ENCODE data around the gene CLMP.

The CLMP gene

DNA sequence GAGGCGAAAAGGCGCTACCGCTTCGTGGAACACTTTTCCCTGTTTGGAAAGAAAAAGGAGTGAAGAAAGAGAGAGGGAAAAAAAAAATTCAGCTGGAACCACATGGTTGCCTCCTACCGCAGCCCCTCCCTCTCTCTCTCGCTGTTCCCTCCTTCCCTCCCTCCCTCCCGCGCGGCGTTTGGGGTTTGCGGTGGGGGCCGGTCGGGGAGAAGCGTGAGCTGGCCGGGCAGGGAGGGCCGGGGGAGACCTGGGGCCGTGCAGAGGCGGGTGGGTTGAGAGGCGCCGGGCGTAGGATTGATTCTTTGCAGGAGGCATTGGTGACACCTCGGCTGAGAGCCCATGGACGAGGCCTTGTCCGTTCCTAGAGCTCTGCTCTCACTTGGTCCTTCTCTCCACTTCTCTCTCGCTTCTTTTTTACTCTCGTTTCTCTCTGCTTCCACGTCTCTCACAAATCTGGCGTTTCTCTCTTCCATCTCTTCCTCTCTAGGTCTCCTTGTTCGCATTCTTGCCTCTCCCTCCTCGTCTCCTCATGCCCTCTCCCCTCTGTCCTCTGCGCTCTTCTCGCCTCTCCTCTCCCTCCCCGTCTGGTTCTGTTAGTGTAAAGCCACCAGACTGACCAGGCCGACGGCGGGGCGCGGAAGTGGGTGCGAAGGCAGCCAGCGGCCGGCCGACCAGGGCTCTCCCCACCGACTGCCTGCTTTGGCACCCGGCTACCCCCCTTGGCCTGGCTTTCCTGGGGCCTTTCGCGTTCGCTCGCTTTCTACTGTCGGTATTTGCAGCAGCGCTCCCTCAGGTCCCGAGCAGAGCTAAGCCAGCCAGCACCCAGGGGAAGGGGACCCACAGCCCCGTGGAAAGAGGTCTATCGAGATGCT is at the start of gene CLMP:
Gene CLMP, minus strand, starts transcription at position 61 of the 872 bp plus-strand sequence. CDS start 308 bp downstream, outside the sequence.
- peak; percentile 68 for DNase-seq (ENCODE audit: low read depth, low spot score)

- no peak for DNase-seq (ENCODE audit: low read depth, low spot score)
Measured at GRCh38 chr11:123241874-123242543, 47.0 kb upstream of the CLMP start.

- no peak for DNase-seq (ENCODE audit: low read depth, low spot score)
Measured at GRCh38 chr11:123241294-123241693, 46.2 kb upstream of the CLMP start.

- DNase-seq (ENCODE audit: low read depth, low spot score) = no peak
Measured at GRCh38 chr11:123239191-123240150, 44.4 kb upstream of the CLMP start.

DNA sequence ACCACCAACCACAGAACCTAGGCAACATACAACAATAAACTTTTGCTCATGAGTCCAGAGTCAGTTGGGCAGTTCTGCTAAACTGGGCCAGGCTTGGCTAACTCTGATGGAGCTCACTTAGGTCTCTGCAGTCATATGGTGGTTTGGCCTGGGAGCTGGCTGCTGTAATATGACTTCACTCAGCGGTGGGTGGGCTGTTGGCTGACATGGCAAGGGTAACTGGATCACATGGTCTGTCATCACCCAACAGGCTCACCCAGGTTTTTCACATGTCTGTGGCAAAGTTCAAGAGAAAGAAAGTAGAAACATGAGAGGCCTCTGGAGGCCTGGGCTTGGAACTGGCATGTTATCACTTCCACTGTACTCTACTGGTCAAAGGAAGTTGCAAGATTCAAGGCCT is 43.2 kb upstream of the CLMP start:
- DNase-seq (ENCODE audit: low read depth, low spot score) = no peak

DNA sequence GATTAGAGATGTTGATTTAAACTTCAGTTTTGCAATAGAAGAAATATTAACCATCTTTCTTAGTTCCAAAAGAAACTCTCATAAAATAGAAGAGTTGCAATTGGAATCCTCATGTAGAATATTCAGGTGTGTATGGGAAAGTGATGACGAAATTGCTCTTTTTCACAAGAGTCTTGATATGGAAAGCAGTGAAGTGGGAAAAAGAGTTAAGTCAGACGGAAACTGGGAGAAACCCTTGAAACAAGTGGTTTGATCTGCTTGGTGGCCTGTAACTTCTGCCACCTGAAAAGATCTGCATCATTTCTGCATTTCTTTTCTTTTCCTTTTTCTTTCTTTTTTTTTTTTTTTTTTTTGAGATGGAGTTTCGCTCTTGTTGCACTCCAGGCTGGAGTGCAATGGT is 41.8 kb upstream of the CLMP start:
- no peak for DNase-seq (ENCODE audit: low read depth, low spot score)

GRCh38 chr11:123235656-123236261 is 40.7 kb upstream of the CLMP start:
- no peak for DNase-seq (ENCODE audit: low read depth, low spot score)

GRCh38 chr11:123235117-123235655 is 40.1 kb upstream of the CLMP start:
- DNase-seq (ENCODE audit: low read depth, low spot score) = peak; percentile 57

- DNase-seq (ENCODE audit: low read depth, low spot score) = no peak
Measured at GRCh38 chr11:123233975-123234334, 38.9 kb upstream of the CLMP start.

DNA sequence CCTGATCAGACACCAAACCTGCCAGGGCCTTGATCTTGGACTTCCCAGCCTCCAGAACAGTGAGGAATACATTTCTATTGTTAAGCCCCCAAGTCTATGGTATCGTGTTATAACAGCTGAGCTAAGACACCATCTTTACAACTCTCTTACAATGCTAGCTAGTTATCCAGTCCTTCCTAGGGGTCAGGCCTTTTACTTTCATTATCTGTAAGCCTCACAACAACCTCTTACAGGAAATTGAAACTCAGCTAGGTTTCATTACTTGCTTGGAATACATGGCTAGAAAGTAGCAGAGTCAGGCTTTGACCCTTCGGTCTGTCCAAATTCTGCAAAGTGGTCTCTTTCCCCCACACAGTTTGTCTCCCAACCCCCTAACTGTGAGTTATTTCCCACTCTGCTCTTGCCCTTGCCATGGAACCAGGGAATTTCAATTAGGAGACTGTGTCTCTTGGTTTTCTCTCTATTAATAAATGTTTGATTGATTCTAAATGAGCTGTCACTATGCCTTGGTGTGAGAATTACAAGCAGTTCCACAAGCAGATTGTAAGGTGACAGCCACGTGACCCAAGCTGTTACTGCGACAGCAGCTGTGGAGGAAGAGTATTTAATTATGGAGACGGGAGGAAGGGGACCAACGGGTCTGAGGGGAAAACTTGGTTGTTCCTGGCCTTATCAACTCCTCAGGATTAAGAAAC is 38.4 kb upstream of the CLMP start:
- no peak for DNase-seq (ENCODE audit: low read depth, low spot score)

GRCh38 chr11:123231777-123232176 is 36.7 kb upstream of the CLMP start:
- DNase-seq (ENCODE audit: low read depth, low spot score) = no peak

DNA sequence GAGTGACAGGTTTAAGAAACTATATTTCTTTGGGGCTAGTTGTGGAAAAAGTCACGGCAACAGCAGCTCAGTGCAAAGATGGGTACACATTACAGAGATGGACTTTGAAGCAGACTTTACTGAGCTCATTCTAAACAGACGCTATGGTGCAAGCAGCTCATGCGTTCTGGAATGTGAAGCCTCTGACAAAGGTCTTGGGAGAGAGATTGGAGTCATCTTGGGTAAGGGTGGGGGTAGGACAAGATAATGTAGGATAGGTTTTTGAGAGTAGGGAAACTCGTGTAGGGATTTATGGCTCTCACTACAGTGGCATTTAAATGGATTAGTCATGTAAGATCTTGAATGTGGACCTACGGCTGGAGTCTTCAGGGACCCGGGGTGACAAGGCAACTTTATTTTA is 36.2 kb upstream of the CLMP start:
- peak; percentile 32 for DNase-seq (ENCODE audit: low read depth, low spot score)

DNA sequence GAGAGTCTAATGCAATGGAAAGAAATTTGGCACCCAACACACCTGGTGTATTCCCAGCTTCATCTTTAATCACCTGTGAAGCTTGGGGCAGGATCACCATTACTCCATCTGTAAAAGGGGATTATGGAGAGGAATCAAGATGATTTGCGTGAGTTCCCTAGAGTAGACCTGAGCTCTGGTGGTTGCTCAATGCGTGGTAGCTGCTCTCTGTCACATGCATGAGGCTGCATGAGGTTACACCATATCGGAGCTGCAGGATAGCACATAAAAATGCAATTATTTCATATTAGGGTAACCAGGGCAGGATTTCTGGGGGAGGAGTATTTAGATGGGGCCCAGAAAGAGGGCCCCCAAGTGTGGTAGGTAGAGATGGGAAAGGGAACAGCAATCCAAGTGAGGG is 35.3 kb upstream of the CLMP start:
- no peak for DNase-seq (ENCODE audit: low read depth, low spot score)

- peak; percentile 20 for DNase-seq (ENCODE audit: low read depth, low spot score)
Measured at GRCh38 chr11:123228496-123229163, 33.6 kb upstream of the CLMP start.

GRCh38 chr11:123227763-123228495 is 32.9 kb upstream of the CLMP start:
- no peak for DNase-seq (ENCODE audit: low read depth, low spot score)

DNA sequence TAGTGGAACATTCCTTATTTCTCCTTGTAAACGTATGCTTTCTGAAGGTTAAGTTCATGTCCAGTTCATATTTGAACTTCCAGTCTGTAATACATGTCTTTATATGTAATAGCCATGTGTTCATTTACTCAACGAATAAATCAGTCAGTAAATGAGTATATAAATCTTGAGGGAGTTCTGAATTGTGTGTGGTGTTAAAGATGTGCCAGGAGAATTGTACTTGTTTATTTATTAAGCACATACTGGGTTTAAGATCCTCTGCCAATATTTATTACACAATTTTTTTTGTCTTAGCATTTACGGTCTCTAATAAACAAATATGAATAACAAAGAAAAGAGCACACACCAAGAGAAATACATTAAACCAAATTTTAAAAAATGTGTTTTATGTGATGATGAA is 26.5 kb upstream of the CLMP start:
- no peak for DNase-seq (ENCODE audit: low read depth, low spot score)

DNA sequence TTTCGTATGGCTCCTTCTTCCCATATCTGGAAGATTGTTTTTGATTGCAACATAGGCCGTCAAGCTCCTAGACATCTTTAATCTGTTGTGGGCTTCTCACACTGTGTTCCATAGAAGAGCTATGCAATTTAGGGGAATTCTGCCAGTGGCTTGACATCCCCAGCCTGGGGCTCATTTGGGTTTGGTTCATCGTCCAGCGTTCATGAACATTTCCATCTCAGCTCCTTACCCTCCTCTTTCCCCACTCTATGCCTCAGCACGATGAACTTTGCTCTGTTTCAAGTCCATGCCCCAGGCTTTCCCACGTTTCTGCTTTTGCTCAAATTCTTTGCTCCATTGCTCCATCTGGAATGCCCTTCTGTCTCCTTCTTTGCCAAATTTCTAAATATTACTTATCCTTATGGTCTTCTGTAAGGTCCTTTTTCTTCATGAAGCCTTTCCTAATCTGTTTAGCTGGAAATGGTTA is 26.1 kb upstream of the CLMP start:
- no peak for DNase-seq (ENCODE audit: low read depth, low spot score)

GRCh38 chr11:123219066-123219690 is 24.1 kb upstream of the CLMP start:
- no peak for DNase-seq (ENCODE audit: low read depth, low spot score)

DNA sequence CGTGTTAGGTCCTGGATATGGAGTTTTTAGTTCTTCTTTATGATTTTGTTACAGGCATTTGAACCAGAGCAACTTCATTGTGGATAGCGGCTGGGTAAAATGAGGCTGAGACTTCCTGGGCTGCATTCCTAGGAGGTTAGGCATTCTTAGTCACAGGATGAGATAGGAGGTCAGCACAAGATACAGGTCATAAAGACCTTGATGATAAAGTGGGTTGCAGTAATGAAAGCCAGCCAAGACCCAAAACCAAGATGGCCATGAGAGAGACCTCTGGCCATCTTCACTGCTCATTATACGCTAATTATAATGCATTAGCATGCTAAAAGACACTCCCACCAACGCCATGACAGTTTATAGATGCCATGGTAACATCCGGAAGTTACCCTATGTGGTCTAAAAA is 23.4 kb upstream of the CLMP start:
- DNase-seq (ENCODE audit: low read depth, low spot score) = peak; percentile 21

All from ELF-1 (cell line).